ENCODE measurements around the gene SAA2.
"Not testable (repeated sequence)": the region's sequence is repeated elsewhere in the genome, so short reads cannot be mapped to it uniquely, and the experiment has no call there.

SAA2 gene

GRCh38 chr11:18277565-18278271, 29.2 kb upstream of the SAA2 start:
- DNase-seq (ENCODE audit: insufficient read length, low spot score) (no peak), FAIRE-seq (no peak)
- no peak for TF ChIP-seq CTCF (IDR thresholded peaks at IDR 0.05; ENCODE audit: insufficient read depth, missing control alignments)

- DNase-seq (ENCODE audit: insufficient read length, low spot score) (no peak), FAIRE-seq (no peak)
- no peak for TF ChIP-seq CTCF (IDR thresholded peaks at IDR 0.05; ENCODE audit: insufficient read depth, missing control alignments)
Observed at GRCh38 chr11:18271206-18271605, 22.7 kb upstream of the SAA2 start.

- DNase-seq (ENCODE audit: insufficient read length, low spot score) = no peak
- TF ChIP-seq CTCF (IDR thresholded peaks at IDR 0.05; ENCODE audit: insufficient read depth, missing control alignments) = no peak
- no peak for FAIRE-seq
Observed at GRCh38 chr11:18270102-18270501, 21.6 kb upstream of the SAA2 start.

GRCh38 chr11:18269252-18269651, 20.8 kb upstream of the SAA2 start:
- FAIRE-seq = not testable (repeated sequence)

GRCh38 chr11:18267335-18268133, 19.1 kb upstream of the SAA2 start:
- not testable (repeated sequence) for FAIRE-seq; DNase-seq (ENCODE audit: insufficient read length, low spot score)

More at GRCh38 chr11:18269252-18269651, 20.8 kb upstream of the SAA2 start:
- DNase-seq (ENCODE audit: insufficient read length, low spot score) = not testable (repeated sequence)

- DNase-seq (ENCODE audit: insufficient read length, low spot score) (no peak), FAIRE-seq (no peak)
- no peak for TF ChIP-seq CTCF (IDR thresholded peaks at IDR 0.05; ENCODE audit: insufficient read depth, missing control alignments)
Observed at GRCh38 chr11:18265949-18266348, 17.5 kb upstream of the SAA2 start, which contains the start of gene SAA1. Gene SAA1, plus strand, starts transcription at chr11:18266264. Its CDS starts 624 bp downstream, at chr11:18266888.

- no peak for TF ChIP-seq CTCF (IDR thresholded peaks at IDR 0.05; ENCODE audit: insufficient read depth, missing control alignments)
- DNase-seq (ENCODE audit: insufficient read length, low spot score) = no peak
- no peak for FAIRE-seq
Observed at GRCh38 chr11:18264677-18265555, 16.4 kb upstream of the SAA2 start.
